GM19395 (cell line): Measurements from ENCODE around the gene NKX2-8.
"Not testable (repeated sequence)": the region's sequence is repeated elsewhere in the genome, so short reads cannot be mapped to it uniquely, and the experiment has no call there.

ENCODE experiments used
- ATAC-seq: cut with Tn5 transposase; IDR thresholded peaks from one replicate; pipeline ENCODE4 v1.9.1; 2021; ENCODE audit warnings: mild to moderate bottlenecking, moderate library complexity; ENCODE audit not compliant: unreplicated experiment

Gene NKX2-8

DNA sequence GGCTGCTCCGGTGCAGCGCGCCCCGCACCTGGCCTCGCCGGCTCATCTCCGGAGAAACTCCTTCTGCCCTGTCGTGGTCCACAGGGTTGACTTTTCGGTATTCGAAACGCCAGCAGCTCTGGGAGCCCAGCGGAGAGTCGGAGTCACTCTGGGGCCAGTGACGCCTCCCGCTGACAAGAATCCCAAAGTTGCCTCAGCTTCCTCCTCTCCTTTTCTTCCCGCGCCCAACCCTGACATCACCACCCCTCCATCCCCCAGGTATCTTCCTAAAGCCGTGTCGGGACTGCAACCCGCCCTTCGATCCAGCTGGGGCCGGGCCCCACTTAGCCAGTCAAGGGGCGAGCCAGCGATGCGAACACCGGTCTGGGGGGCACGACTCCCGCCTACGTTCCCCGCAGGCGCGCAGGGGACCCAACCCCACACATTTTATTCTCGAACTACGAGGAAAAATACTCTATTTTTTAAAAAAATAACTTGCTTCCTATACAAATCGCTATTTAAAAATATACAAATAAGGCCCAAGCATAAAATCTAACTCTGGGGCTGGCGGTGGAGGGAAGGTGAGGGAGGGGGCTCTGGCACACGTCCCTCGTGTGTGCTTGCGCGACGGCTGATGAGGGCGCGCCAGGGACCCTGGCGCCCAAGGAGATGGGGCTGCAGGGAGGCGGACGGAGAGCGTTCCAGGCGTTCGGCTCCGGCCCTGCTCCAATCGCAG, 2.1 kb downstream of the NKX2-8 start:
- no peak for ATAC-seq

DNA sequence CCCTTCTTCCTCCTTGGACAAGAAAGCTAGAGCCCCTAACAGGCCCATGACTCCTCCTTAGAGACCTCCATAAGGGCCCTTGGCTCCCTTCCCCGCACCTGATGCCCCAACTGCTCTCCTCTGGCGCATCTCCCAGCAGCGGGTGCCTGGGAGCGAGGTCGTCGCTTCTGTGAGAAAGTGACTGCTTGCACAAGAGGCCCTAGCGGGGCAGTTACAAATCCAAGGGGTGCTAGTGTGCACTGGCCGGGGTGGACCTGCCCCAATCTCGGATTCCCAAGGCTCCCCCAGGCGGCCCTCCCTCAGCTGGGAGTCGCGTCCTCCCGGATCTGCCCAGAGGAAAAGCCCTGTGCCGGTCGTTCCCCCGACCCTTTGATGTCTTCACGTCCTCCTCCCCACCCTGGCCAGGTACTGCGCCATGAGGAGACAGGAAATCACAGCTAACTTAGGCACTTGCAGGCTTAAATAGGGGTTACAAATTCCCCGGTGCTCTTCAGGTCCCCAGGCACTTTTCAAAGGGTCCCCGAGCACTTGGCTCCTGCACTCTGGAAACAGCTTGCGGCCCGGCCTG, 2.8 kb downstream of the NKX2-8 start:
- no peak for ATAC-seq

DNA sequence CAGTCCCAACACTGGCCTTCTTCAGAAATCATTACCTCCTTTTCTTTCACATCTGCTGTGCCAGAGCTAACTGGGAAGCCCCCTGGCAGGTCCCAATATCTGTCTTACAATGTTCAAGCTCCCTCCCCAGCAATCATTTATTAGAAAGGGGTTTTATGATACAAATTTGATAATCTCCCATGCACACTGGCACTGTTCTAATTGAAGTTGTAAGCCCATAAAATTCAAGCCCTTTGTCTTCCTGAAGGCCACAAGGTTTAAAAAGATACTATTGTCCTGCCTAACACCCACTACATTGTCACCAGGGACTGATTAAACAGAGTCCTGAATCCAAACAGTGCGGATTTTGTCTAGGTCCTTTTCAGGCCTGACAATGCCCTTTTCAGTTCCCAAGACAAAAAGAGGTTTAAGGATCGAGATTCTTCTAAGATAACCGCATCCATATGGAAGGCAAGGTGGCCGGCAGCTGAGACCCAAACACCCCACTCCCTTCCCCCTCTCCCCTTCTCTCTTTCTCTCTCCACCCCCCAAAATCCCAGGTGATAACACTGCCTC, 3.3 kb downstream of the NKX2-8 start:
- no peak for ATAC-seq

DNA sequence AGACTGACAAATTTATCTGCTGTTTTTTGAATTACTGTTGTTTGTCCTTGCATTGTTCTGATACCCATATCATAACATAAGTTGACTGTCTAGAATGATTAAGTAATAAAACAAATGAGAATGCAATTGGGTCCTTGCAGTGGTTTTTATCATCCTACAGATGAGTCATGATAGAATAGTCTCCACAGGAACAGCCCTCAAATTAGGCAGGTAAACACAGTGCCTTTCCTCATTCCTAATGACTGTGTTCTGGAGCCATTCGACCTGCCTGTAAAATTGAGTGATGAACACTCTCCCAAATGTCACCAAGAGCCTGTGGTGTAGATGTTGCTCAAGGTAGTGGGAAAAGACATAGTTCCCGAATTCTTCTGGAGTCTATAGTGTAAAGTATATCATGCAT, 12.3 kb downstream of the NKX2-8 start:
- ATAC-seq, result no peak

DNA sequence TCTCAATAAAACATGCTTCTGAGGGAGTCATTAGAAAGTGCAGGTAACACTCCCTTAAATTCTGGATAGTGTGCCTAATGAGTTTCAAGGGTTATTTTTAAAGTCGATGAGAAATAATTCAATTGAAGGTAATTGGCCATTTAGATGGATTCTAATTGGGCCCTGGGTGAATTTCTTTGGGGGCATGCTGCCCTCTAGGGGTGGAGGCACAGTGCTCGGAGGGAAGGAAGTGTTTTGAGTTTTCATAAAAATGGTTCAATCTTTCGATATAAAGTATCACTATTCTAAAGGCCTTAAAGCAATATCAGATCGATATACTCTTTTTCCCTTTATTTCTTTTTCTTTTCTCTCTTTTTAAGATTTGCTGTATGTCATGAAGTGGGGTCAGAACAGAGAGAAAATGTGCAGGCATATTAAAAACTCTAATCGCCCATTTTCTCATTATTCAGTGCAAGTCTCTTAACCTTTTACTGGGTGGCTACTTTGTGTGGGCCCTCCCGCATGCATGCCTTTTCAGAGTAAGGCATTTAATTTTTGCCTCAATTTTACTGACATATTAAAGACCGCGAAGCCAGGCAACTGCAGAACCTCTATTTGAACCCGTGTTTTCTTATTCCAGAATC, 25.5 kb downstream of the NKX2-8 start:
- ATAC-seq, result no peak

DNA sequence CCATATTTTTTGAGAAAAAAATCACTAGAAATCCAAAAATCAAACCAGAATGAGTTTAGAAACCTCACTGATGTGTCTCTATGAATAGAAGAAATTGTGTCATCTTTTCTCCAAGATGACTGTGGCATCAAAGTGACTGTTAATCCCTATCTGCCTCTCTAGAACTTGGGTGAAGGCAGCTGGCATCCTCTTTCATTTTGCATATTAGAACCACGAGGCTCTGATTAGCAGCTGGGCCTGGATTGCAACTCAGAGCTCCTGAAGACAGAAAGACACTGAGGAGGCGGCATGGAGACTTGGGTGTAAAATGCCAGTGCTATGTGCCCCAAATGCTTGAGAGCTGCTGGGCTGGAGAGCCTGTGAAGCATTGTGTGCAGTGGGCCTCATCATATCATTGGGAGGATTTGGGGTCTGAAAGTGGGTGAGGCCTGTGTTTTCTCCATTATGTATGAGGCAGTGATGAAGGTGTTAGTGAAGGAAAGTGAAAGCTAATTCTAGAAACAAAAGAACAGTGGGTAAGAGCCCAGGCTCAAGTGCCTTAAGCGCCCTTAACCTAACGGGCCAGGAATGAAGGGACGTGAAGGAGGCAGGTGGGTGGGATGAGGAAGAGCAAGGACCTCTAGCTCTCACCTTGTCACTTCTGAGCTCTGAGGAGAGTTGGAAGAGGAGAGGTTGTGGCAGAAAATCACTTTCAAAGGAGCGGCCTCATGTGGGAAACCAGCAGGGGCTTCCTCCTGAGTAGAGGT, 26.2 kb downstream of the NKX2-8 start:
- ATAC-seq, result no peak

DNA sequence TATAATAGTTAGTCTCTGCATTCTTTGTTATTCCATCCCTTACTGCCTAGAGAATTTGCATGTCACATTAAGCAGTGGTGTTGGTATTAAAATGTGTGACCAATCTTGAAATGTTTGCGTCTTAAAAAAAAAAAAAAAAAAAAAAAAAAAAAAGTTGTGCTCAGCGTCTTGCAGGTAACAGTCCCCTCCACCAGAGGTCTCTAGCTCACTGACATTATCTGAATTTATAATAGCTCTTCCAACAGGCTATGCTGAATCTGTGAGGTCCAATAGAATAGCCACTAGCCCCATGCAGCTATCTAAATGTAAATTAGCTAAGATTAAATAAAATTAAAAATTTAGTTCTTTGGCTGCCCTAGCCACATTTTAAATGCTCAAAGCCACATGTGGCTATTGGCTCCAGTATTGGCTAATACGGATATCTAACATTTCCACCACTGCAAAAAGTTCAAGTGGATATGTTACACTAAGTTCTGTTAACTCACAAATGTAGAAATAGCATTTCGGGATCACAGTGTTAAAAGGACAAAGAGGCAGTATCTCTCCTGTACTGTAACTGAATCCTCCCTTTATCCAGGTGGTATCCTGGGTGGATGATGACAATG, 28.7 kb downstream of the NKX2-8 start:
- no peak for ATAC-seq

DNA sequence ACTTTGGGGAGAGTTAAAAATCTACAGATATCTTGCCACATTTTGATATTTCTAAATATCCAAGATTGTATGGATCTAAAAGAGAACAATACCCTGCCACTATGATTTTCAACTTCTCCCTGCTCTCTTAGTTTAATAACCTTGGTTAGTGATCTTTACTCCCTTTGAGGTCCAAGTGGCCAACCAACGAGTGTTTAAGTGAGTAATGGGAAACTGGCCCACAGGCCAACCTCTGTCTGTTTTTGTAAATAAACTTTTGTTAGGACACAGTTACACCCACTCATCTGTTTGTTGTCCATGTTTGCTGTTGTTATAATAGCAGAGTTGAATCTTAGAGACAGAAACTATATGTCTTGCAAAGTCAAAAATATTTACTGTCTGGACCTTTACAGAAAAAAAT, 31.5 kb downstream of the NKX2-8 start:
- no peak for ATAC-seq

DNA sequence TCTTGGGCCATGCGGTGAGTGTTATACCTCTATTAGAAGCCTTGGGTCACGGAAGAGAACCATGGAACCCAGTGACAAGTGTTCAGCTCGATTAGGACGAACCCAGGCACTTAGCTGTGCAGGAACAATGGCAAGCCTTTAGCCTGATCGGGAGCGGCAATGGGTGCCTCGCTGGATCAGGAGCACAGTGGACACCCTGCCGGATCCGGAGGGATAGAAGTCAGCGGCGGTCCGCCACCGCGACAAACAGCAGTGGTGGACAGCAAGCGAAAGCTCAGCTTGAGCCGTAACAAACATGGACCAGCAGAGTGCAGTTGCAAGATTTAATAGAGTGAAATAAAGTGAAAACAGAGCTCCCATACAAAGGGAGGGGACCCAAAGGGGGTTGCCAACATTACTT, 38.1 kb downstream of the NKX2-8 start:
- not testable (repeated sequence) for ATAC-seq

DNA sequence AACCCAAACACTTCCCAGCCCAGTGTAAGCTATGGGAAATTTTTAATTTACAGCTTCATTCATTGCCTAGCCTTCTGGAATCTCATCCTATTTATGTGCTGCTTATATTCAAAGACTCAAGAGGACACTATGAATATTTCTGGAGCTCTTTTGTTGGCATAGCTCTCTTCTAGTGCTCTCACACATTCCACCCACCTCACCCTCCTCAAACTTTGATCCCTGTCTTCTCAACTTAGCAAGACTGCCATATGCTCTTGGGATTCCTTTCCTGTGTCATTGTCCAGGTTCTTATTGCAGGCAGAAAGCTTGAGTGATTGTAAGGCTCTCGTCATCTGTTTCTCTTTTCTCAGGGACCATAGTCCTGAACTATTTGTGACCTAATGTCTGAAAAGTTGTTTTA, 44.4 kb downstream of the NKX2-8 start:
- no peak for ATAC-seq
